Measurements from ENCODE around the gene IFT122.
"Not testable (repeated sequence)": the region's sequence is repeated elsewhere in the genome, so short reads cannot be mapped to it uniquely, and the experiment has no call there.

Gene IFT122, protein sequence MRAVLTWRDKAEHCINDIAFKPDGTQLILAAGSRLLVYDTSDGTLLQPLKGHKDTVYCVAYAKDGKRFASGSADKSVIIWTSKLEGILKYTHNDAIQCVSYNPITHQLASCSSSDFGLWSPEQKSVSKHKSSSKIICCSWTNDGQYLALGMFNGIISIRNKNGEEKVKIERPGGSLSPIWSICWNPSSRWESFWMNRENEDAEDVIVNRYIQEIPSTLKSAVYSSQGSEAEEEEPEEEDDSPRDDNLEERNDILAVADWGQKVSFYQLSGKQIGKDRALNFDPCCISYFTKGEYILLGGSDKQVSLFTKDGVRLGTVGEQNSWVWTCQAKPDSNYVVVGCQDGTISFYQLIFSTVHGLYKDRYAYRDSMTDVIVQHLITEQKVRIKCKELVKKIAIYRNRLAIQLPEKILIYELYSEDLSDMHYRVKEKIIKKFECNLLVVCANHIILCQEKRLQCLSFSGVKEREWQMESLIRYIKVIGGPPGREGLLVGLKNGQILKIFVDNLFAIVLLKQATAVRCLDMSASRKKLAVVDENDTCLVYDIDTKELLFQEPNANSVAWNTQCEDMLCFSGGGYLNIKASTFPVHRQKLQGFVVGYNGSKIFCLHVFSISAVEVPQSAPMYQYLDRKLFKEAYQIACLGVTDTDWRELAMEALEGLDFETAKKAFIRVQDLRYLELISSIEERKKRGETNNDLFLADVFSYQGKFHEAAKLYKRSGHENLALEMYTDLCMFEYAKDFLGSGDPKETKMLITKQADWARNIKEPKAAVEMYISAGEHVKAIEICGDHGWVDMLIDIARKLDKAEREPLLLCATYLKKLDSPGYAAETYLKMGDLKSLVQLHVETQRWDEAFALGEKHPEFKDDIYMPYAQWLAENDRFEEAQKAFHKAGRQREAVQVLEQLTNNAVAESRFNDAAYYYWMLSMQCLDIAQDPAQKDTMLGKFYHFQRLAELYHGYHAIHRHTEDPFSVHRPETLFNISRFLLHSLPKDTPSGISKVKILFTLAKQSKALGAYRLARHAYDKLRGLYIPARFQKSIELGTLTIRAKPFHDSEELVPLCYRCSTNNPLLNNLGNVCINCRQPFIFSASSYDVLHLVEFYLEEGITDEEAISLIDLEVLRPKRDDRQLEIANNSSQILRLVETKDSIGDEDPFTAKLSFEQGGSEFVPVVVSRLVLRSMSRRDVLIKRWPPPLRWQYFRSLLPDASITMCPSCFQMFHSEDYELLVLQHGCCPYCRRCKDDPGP

GRCh38 chr3:129439817-129440617 is at the start of gene IFT122, which contains the start of gene MBD4:
Gene IFT122, plus strand, starts transcription at chr3:129440224. Its CDS starts 107 bp downstream, at chr3:129440331.
Gene MBD4, minus strand, starts transcription at chr3:129439948. Its CDS starts 115 bp downstream, at chr3:129439833.
- DNase-seq (ENCODE audit: low read depth) = peak; percentile 99

GRCh38 chr3:129391583-129391982 is 48.4 kb upstream of the IFT122 start:
- not testable (repeated sequence) for DNase-seq (ENCODE audit: low read depth)

GRCh38 chr3:129392106-129392887 is 47.7 kb upstream of the IFT122 start:
- not testable (repeated sequence) for DNase-seq (ENCODE audit: low read depth)

GRCh38 chr3:129393271-129393670 is 46.8 kb upstream of the IFT122 start:
- DNase-seq (ENCODE audit: low read depth) = no peak

GRCh38 chr3:129393760-129394564 is 46.1 kb upstream of the IFT122 start:
- DNase-seq (ENCODE audit: low read depth) = not testable (repeated sequence)

GRCh38 chr3:129398803-129399144 is 41.2 kb upstream of the IFT122 start:
- DNase-seq (ENCODE audit: low read depth) = no peak

- peak; percentile 93 for DNase-seq (ENCODE audit: low read depth)
Measured at GRCh38 chr3:129399145-129399894, 40.7 kb upstream of the IFT122 start.

DNA sequence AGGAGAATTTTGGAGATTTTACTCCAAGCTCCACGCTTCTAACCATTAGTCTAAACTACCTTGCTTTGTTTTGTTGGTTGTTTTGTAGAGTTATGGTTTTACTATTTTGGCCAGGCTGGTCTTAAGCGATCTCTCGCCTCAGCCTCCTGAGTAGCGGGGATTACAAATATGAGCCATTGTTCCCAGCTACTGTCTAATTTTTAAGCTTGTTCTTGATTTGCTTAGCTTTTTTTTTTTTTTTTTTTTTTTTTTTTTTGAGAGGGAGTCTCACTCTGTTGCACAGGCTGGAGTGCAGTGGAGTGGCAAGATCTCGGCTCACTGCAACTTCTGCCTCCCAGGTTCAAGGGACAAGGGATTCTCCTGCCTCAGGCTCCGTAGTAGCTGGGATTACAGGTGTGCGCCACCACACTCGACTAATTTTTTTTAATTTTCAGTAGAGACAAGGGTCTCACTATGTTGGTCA is 40.1 kb upstream of the IFT122 start:
- no peak for DNase-seq (ENCODE audit: low read depth)

DNA sequence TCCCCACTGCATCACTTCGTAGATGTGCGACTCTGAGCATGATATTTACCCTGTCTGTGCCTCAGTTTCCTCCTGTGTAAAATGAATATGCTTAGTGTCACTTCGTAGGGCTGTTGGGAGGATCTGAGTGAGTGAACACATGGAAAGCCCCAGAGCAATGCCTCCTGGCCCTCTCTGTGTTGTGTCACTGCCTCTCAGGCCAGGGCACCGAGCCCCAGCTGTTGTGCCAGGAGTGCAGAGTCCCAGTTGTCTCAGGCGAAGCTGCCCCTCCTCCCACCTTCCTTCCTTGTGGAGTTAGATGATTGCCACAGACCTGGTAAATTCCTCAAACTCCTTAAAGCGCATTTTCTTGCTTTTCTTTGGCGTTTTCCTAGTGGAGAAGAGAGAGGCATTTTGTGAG is 37.8 kb upstream of the IFT122 start:
- DNase-seq (ENCODE audit: low read depth) = no peak

DNA sequence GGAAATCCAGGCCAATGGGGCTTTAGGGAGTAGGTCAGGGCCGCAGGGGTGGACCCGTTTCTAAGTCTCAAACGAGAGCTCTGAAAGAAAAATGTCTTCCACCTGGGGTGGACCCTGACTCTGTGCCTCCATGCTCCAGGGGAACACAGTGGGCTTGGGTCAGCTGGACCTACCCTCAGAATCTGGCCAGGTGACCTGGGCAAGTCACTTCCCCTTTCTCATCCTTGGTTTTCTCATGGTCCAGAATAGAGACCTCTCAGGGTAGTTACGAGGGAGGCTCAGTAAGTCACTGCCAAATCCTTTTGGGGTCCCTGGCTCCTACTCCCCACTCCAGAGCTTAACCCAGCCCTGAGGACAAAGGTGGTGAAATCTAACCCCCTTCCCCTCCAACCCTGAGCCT is 37.4 kb upstream of the IFT122 start:
- DNase-seq (ENCODE audit: low read depth) = no peak

GRCh38 chr3:129403450-129403849 is 36.6 kb upstream of the IFT122 start:
- DNase-seq (ENCODE audit: low read depth) = no peak

- DNase-seq (ENCODE audit: low read depth) = no peak
Measured at GRCh38 chr3:129404130-129404529, 35.9 kb upstream of the IFT122 start.

DNA sequence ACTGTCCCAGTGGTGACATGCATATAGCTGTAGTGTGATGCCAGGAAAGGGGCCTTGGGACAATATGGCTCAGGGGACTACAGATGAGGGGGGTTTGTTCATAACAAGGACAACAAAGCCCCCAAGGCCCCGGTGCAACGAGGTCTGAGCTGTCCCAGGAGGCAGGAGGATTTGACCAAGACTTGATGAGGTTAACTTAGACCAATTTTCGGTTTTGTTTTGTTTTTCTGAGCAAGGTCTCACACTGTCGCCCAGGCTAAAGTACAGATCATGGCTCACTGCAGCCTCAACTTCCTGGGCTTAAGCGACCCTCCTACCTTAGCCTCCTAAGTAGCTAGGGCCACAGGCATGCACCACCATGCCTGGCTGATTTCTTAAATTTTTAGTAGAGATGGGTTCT is 35.4 kb upstream of the IFT122 start:
- no peak for DNase-seq (ENCODE audit: low read depth)

GRCh38 chr3:129409541-129409940 is 30.5 kb upstream of the IFT122 start:
- DNase-seq (ENCODE audit: low read depth) = no peak

DNA sequence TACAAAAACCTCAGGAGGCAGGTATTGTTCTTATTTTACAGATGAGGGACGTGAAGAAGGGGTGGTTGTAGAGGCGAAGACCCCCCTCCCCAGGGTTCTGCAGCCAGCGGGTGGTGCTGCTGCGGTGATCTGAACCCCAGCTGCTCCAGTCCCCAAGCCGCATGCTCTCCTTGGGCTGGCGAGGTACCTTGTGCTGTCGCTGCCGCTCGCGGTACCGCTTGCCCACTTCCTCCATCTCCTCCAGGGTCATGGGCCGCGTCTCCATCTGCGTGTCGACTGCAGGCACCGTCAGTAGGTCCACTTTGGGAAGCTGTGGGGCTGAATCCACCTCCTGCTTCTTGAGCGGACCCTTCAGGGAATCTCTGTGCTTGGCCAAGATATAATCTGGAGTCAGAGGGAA is 29.1 kb upstream of the IFT122 start:
- no peak for DNase-seq (ENCODE audit: low read depth)

GRCh38 chr3:129412542-129413198 is 27.4 kb upstream of the IFT122 start:
- DNase-seq (ENCODE audit: low read depth) = no peak

DNA sequence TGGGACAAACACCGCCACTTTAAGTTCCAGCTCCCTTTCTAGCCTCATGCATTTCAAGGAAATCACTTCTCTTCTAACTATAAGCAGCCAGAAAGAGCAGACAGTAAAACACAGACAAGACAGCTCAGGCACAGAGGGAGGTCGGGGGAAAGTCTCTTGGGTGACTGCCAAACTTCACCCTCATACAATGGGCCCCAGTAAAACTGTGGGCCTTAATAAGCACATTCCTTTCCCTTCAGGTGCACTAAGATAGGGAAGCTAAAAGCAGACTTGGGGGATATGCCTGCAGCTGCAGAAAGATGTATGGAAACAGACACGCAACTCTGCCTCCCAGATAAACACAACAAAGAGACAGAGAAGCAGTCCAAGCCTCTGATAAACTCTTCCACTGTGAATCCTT is 26.8 kb upstream of the IFT122 start:
- not testable (repeated sequence) for DNase-seq (ENCODE audit: low read depth)
